Activated naive CD4-positive, alpha-beta T cell treated with anti-CD3 and anti-CD28 coated beads, Interleukin-2, amount 10 ng/mL, durations not matched to agents 7 days and 5 days (primary cell): ENCODE results near the gene TMEM63C.

ENCODE experiments used
- CTCF ChIA-PET: fragments of 350-600 bp; sonication (Branson Sonifier 250); formaldehyde crosslinking; loops from one replicate; lab custom pipeline; 2021; ENCODE audit warnings: antibody characterized with exemption; lab: Charles Lee
- DNase-seq: peaks from one replicate; pipeline ENCODE4 v3.0.0-alpha.2; 2020
- H3K27ac Mint-ChIP-seq: one replicate; pipeline ENCODE4 v1.8.0; 2021; ENCODE audit warnings: mild to moderate bottlenecking, moderate library complexity, mixed read lengths
- H3K27me3 Mint-ChIP-seq: one replicate; pipeline ENCODE4 v1.8.0; 2021; ENCODE audit warnings: mild to moderate bottlenecking, mixed read lengths
- H3K36me3 Mint-ChIP-seq: one replicate; pipeline ENCODE4 v1.8.0; 2021; ENCODE audit warnings: mixed read lengths
- H3K4me1 Mint-ChIP-seq: one replicate; pipeline ENCODE4 v1.8.0; 2021; ENCODE audit warnings: mixed read lengths
- H3K4me3 Mint-ChIP-seq: one replicate; pipeline ENCODE4 v1.8.0; 2021; ENCODE audit warnings: mild to moderate bottlenecking, moderate library complexity, mixed read lengths
- H3K9me3 Mint-ChIP-seq: one replicate; pipeline ENCODE4 v1.8.0; 2021; ENCODE audit warnings: mixed read lengths

Gene TMEM63C

GRCh38 chr14:77230914-77231313, 49.3 kb downstream of the TMEM63C start:
- Mint-ChIP-seq H3K27ac (no peak overlapping the region), H3K27me3 (peaks cover 4% of the 10 kb centered on the region), H3K9me3 (no peaks in the 10 kb centered on the region), H3K4me1 (no peaks in the 10 kb centered on the region), H3K4me3 (no peak overlapping the region), H3K36me3 (no peaks in the 10 kb centered on the region)
- CTCF ChIA-PET = interaction anchor here (1.8 kb wide), 1 partner anchor 79 kb away, joined by 9 read pairs; no protein-coding TSS in a partner anchor
- no peak for DNase-seq

GRCh38 chr14:77231721-77232120, 50.1 kb downstream of the TMEM63C start:
- no peak for DNase-seq
- H3K4me3 Mint-ChIP-seq = no peak overlapping the region
- no peak overlapping the region for H3K27ac Mint-ChIP-seq
- no peaks in the 10 kb centered on the region for H3K36me3 Mint-ChIP-seq
- H3K4me1 Mint-ChIP-seq = no peaks in the 10 kb centered on the region
- H3K9me3 Mint-ChIP-seq = no peaks in the 10 kb centered on the region
- CTCF ChIA-PET = no interaction called here
- H3K27me3 Mint-ChIP-seq = peaks cover 4% of the 10 kb centered on the region

GRCh38 chr14:77236814-77237213, 55.2 kb downstream of the TMEM63C start:
- no peak for DNase-seq
- CTCF ChIA-PET = no interaction called here
- Mint-ChIP-seq H3K4me3 (no peak overlapping the region), H3K36me3 (no peaks in the 10 kb centered on the region), H3K27me3 (peaks cover 4% of the 10 kb centered on the region), H3K9me3 (no peaks in the 10 kb centered on the region), H3K27ac (no peak overlapping the region), H3K4me1 (no peaks in the 10 kb centered on the region)

- Mint-ChIP-seq H3K9me3 (no peaks in the 10 kb centered on the region), H3K27ac (no peak overlapping the region), H3K27me3 (peaks cover 6% of the 10 kb centered on the region), H3K4me1 (no peaks in the 10 kb centered on the region), H3K36me3 (no peaks in the 10 kb centered on the region), H3K4me3 (no peak overlapping the region)
- CTCF ChIA-PET = interaction anchor here (1.5 kb wide), 1 partner anchor 26 kb away, joined by 5 read pairs; no protein-coding TSS in a partner anchor
- no peak for DNase-seq
Observed at GRCh38 chr14:77238356-77238755, 56.8 kb downstream of the TMEM63C start.

GRCh38 chr14:77238996-77239395, 57.4 kb downstream of the TMEM63C start:
- no peak overlapping the region for H3K27ac Mint-ChIP-seq
- H3K27me3 Mint-ChIP-seq = peaks cover 5% of the 10 kb centered on the region
- no peaks in the 10 kb centered on the region for H3K36me3 Mint-ChIP-seq
- CTCF ChIA-PET = no interaction called here
- no peaks in the 10 kb centered on the region for H3K9me3 Mint-ChIP-seq
- H3K4me1 Mint-ChIP-seq = no peaks in the 10 kb centered on the region
- DNase-seq = no peak
- no peak overlapping the region for H3K4me3 Mint-ChIP-seq

- H3K27me3 Mint-ChIP-seq = peaks cover 5% of the 10 kb centered on the region
- no peak for DNase-seq
- no peaks in the 10 kb centered on the region for H3K36me3 Mint-ChIP-seq
- H3K9me3 Mint-ChIP-seq = no peaks in the 10 kb centered on the region
- no peak overlapping the region for H3K4me3 Mint-ChIP-seq
- H3K4me1 Mint-ChIP-seq = no peaks in the 10 kb centered on the region
- CTCF ChIA-PET = no interaction called here
- no peak overlapping the region for H3K27ac Mint-ChIP-seq
Observed at GRCh38 chr14:77239412-77239811, 57.8 kb downstream of the TMEM63C start.

GRCh38 chr14:77240336-77240915, 58.8 kb downstream of the TMEM63C start:
- H3K27me3 Mint-ChIP-seq = peaks cover 5% of the 10 kb centered on the region
- DNase-seq = no peak
- H3K9me3 Mint-ChIP-seq = no peaks in the 10 kb centered on the region
- H3K27ac Mint-ChIP-seq = no peak overlapping the region
- no peaks in the 10 kb centered on the region for H3K4me1 Mint-ChIP-seq
- H3K4me3 Mint-ChIP-seq = no peak overlapping the region
- no peaks in the 10 kb centered on the region for H3K36me3 Mint-ChIP-seq
- CTCF ChIA-PET = no interaction called here

- no peaks in the 10 kb centered on the region for H3K4me1 Mint-ChIP-seq
- DNase-seq = no peak
- H3K9me3 Mint-ChIP-seq = no peaks in the 10 kb centered on the region
- CTCF ChIA-PET = no interaction called here
- H3K4me3 Mint-ChIP-seq = no peak overlapping the region
- H3K36me3 Mint-ChIP-seq = no peaks in the 10 kb centered on the region
- no peak overlapping the region for H3K27ac Mint-ChIP-seq
- peaks cover 5% of the 10 kb centered on the region for H3K27me3 Mint-ChIP-seq
Observed at GRCh38 chr14:77241955-77242354, 60.4 kb downstream of the TMEM63C start.

GRCh38 chr14:77242752-77243151, 61.2 kb downstream of the TMEM63C start:
- Mint-ChIP-seq H3K4me1 (no peaks in the 10 kb centered on the region), H3K27ac (no peak overlapping the region), H3K9me3 (no peaks in the 10 kb centered on the region), H3K36me3 (no peaks in the 10 kb centered on the region), H3K27me3 (peaks cover 5% of the 10 kb centered on the region), H3K4me3 (no peak overlapping the region)
- no peak for DNase-seq
- CTCF ChIA-PET = no interaction called here

GRCh38 chr14:77243853-77244252, 62.3 kb downstream of the TMEM63C start:
- no peak for DNase-seq
- Mint-ChIP-seq H3K27ac (no peak overlapping the region), H3K9me3 (no peaks in the 10 kb centered on the region), H3K4me3 (no peak overlapping the region), H3K4me1 (no peaks in the 10 kb centered on the region), H3K36me3 (no peaks in the 10 kb centered on the region), H3K27me3 (peaks cover 5% of the 10 kb centered on the region)
- CTCF ChIA-PET = no interaction called here

GRCh38 chr14:77245820-77246219, 64.2 kb downstream of the TMEM63C start:
- no peak overlapping the region for H3K27ac Mint-ChIP-seq
- no peak for DNase-seq
- CTCF ChIA-PET = interaction anchor here (1.2 kb wide), 1 partner anchor 40 kb away, joined by 3 read pairs; no protein-coding TSS in a partner anchor

GRCh38 chr14:77246784-77247183, 65.2 kb downstream of the TMEM63C start:
- H3K27me3 Mint-ChIP-seq = peaks cover 8% of the 10 kb centered on the region
- no peaks in the 10 kb centered on the region for H3K36me3 Mint-ChIP-seq

More at GRCh38 chr14:77245820-77246219, 64.2 kb downstream of the TMEM63C start:
- Mint-ChIP-seq H3K4me1 (no peaks in the 10 kb centered on the region), H3K36me3 (no peaks in the 10 kb centered on the region), H3K4me3 (no peak overlapping the region), H3K9me3 (no peaks in the 10 kb centered on the region), H3K27me3 (peaks cover 5% of the 10 kb centered on the region)

GRCh38 chr14:77248666-77249065, 67.1 kb downstream of the TMEM63C start:
- H3K4me3 Mint-ChIP-seq = no peak overlapping the region
- H3K36me3 Mint-ChIP-seq = no peaks in the 10 kb centered on the region
- peaks cover 15% of the 10 kb centered on the region for H3K27me3 Mint-ChIP-seq
- CTCF ChIA-PET = no interaction called here
- no peak for DNase-seq
- no peaks in the 10 kb centered on the region for H3K4me1 Mint-ChIP-seq
- no peak overlapping the region for H3K27ac Mint-ChIP-seq
- no peaks in the 10 kb centered on the region for H3K9me3 Mint-ChIP-seq

More at GRCh38 chr14:77246784-77247183, 65.2 kb downstream of the TMEM63C start:
- DNase-seq = no peak
- Mint-ChIP-seq H3K27ac (no peak overlapping the region), H3K9me3 (no peaks in the 10 kb centered on the region), H3K4me1 (no peaks in the 10 kb centered on the region), H3K4me3 (no peak overlapping the region)
- CTCF ChIA-PET = interaction anchor here (0.7 kb wide), 1 partner anchor 58 kb away, joined by 4 read pairs; no protein-coding TSS in a partner anchor

- no peaks in the 10 kb centered on the region for H3K36me3 Mint-ChIP-seq
- H3K27ac Mint-ChIP-seq = no peak overlapping the region
- H3K27me3 Mint-ChIP-seq = peaks cover 21% of the 10 kb centered on the region
- no peak overlapping the region for H3K4me3 Mint-ChIP-seq
- DNase-seq = no peak
- CTCF ChIA-PET = no interaction called here
- H3K9me3 Mint-ChIP-seq = no peaks in the 10 kb centered on the region
- no peaks in the 10 kb centered on the region for H3K4me1 Mint-ChIP-seq
Observed at GRCh38 chr14:77249286-77249685, 67.7 kb downstream of the TMEM63C start.

GRCh38 chr14:77250927-77251326, 69.3 kb downstream of the TMEM63C start:
- no peak overlapping the region for H3K27ac Mint-ChIP-seq

More at GRCh38 chr14:77250927-77251326, 69.3 kb downstream of the TMEM63C start:
- H3K4me1 Mint-ChIP-seq = no peaks in the 10 kb centered on the region
- H3K4me3 Mint-ChIP-seq = no peak overlapping the region
- H3K27me3 Mint-ChIP-seq = peaks cover 23% of the 10 kb centered on the region
- H3K36me3 Mint-ChIP-seq = no peaks in the 10 kb centered on the region
- no peak for DNase-seq
- CTCF ChIA-PET = no interaction called here
- H3K9me3 Mint-ChIP-seq = no peaks in the 10 kb centered on the region
